ENCODE measurements around the gene JAGN1.

Gene JAGN1

GRCh38 chr3:9906480-9906879 lies 16.1 kb downstream of the JAGN1 start:
- no peak overlapping the region for H3K27ac ChIP-seq (ENCODE audit: low read depth in 2 of 2, low read length in 2 of 2)
- H3K9me3 ChIP-seq (ENCODE audit: control insufficient read depth in 2 of 2, low read length in 2 of 2), result no peaks in the 10 kb centered on the region
- H3K4me1 ChIP-seq (ENCODE audit: control insufficient read depth in 2 of 2, insufficient read depth in 2 of 2, low read length in 2 of 2), result peaks cover 15 to 23% of the 10 kb centered on the region in 2 donors
- peaks cover 25 to 37% of the 10 kb centered on the region in 2 donors for H3K36me3 ChIP-seq (ENCODE audit: control insufficient read depth in 2 of 2, insufficient read depth in 2 of 2, low read length in 2 of 2)
- no peaks in the 10 kb centered on the region for H3K27me3 ChIP-seq (ENCODE audit: control insufficient read depth in 2 of 2, insufficient read depth in 2 of 2, low read length in 2 of 2)
- no peak overlapping the region for H3K4me3 ChIP-seq (ENCODE audit: low read length in 2 of 2)
- no peak overlapping the region for H3K9ac ChIP-seq (ENCODE audit: low read depth in 1 of 2, low read length in 2 of 2)

- no peak overlapping the region for H3K27ac ChIP-seq (ENCODE audit: low read depth in 2 of 2, low read length in 2 of 2)
- no peak overlapping the region for H3K9ac ChIP-seq (ENCODE audit: low read depth in 1 of 2, low read length in 2 of 2)
- H3K36me3 ChIP-seq (ENCODE audit: control insufficient read depth in 2 of 2, insufficient read depth in 2 of 2, low read length in 2 of 2), result peaks cover 36 to 44% of the 10 kb centered on the region in 2 donors
- H3K9me3 ChIP-seq (ENCODE audit: control insufficient read depth in 2 of 2, low read length in 2 of 2), result no peaks in the 10 kb centered on the region
- H3K27me3 ChIP-seq (ENCODE audit: control insufficient read depth in 2 of 2, insufficient read depth in 2 of 2, low read length in 2 of 2), result no peaks in the 10 kb centered on the region
- peaks cover 4 to 8% of the 10 kb centered on the region in 2 donors for H3K4me1 ChIP-seq (ENCODE audit: control insufficient read depth in 2 of 2, insufficient read depth in 2 of 2, low read length in 2 of 2)
- no peak overlapping the region for H3K4me3 ChIP-seq (ENCODE audit: low read length in 2 of 2)
Observed at GRCh38 chr3:9908286-9908685, 17.9 kb downstream of the JAGN1 start.

- H3K9me3 ChIP-seq (ENCODE audit: control insufficient read depth in 2 of 2, low read length in 2 of 2), result no peaks in the 10 kb centered on the region
- peaks cover 36 to 44% of the 10 kb centered on the region in 2 donors for H3K36me3 ChIP-seq (ENCODE audit: control insufficient read depth in 2 of 2, insufficient read depth in 2 of 2, low read length in 2 of 2)
- H3K27ac ChIP-seq (ENCODE audit: low read depth in 2 of 2, low read length in 2 of 2), result no peak overlapping the region
- H3K27me3 ChIP-seq (ENCODE audit: control insufficient read depth in 2 of 2, insufficient read depth in 2 of 2, low read length in 2 of 2), result no peaks in the 10 kb centered on the region
- H3K4me1 ChIP-seq (ENCODE audit: control insufficient read depth in 2 of 2, insufficient read depth in 2 of 2, low read length in 2 of 2), result peaks cover 2 to 9% of the 10 kb centered on the region in 2 donors
- no peak overlapping the region for H3K4me3 ChIP-seq (ENCODE audit: low read length in 2 of 2)
- H3K9ac ChIP-seq (ENCODE audit: low read depth in 1 of 2, low read length in 2 of 2), result no peak overlapping the region
Observed at GRCh38 chr3:9909221-9910013, 19.0 kb downstream of the JAGN1 start.

- Histone ChIP-seq H3K4me3 (ENCODE audit: low read length in 2 of 2) (no peak overlapping the region), H3K9ac (ENCODE audit: low read depth in 1 of 2, low read length in 2 of 2) (no peak overlapping the region), H3K27ac (ENCODE audit: low read depth in 2 of 2, low read length in 2 of 2) (no peak overlapping the region), H3K27me3 (ENCODE audit: control insufficient read depth in 2 of 2, insufficient read depth in 2 of 2, low read length in 2 of 2) (no peaks in the 10 kb centered on the region), H3K36me3 (ENCODE audit: control insufficient read depth in 2 of 2, insufficient read depth in 2 of 2, low read length in 2 of 2) (peaks cover 29 to 37% of the 10 kb centered on the region in 2 donors), H3K4me1 (ENCODE audit: control insufficient read depth in 2 of 2, insufficient read depth in 2 of 2, low read length in 2 of 2) (peaks cover 23 to 25% of the 10 kb centered on the region in 2 donors), H3K9me3 (ENCODE audit: control insufficient read depth in 2 of 2, low read length in 2 of 2) (no peaks in the 10 kb centered on the region)
Observed at GRCh38 chr3:9911863-9912262, 21.5 kb downstream of the JAGN1 start.

GRCh38 chr3:9912294-9912935 lies 22.0 kb downstream of the JAGN1 start:
- no peaks in the 10 kb centered on the region for H3K27me3 ChIP-seq (ENCODE audit: control insufficient read depth in 2 of 2, insufficient read depth in 2 of 2, low read length in 2 of 2)
- H3K9me3 ChIP-seq (ENCODE audit: control insufficient read depth in 2 of 2, low read length in 2 of 2), result no peaks in the 10 kb centered on the region
- H3K36me3 ChIP-seq (ENCODE audit: control insufficient read depth in 2 of 2, insufficient read depth in 2 of 2, low read length in 2 of 2), result peaks cover 27 to 33% of the 10 kb centered on the region in 2 donors
- peaks cover 27 to 28% of the 10 kb centered on the region in 2 donors for H3K4me1 ChIP-seq (ENCODE audit: control insufficient read depth in 2 of 2, insufficient read depth in 2 of 2, low read length in 2 of 2)
- H3K9ac ChIP-seq (ENCODE audit: low read depth in 1 of 2, low read length in 2 of 2), result no peak overlapping the region
- H3K4me3 ChIP-seq (ENCODE audit: low read length in 2 of 2), result no peak overlapping the region
- no peak overlapping the region for H3K27ac ChIP-seq (ENCODE audit: low read depth in 2 of 2, low read length in 2 of 2)

- Histone ChIP-seq H3K4me1 (ENCODE audit: control insufficient read depth in 2 of 2, insufficient read depth in 2 of 2, low read length in 2 of 2) (peaks cover 33 to 35% of the 10 kb centered on the region in 2 donors), H3K9ac (ENCODE audit: low read depth in 1 of 2, low read length in 2 of 2) (peak overlapping the region in 1 of 2 donors; percentile 10), H3K36me3 (ENCODE audit: control insufficient read depth in 2 of 2, insufficient read depth in 2 of 2, low read length in 2 of 2) (peaks cover 16 to 21% of the 10 kb centered on the region in 2 donors), H3K27me3 (ENCODE audit: control insufficient read depth in 2 of 2, insufficient read depth in 2 of 2, low read length in 2 of 2) (no peaks in the 10 kb centered on the region), H3K9me3 (ENCODE audit: control insufficient read depth in 2 of 2, low read length in 2 of 2) (no peaks in the 10 kb centered on the region), H3K4me3 (ENCODE audit: low read length in 2 of 2) (no peak overlapping the region), H3K27ac (ENCODE audit: low read depth in 2 of 2, low read length in 2 of 2) (no peak overlapping the region)
Observed at GRCh38 chr3:9913601-9914000, 23.2 kb downstream of the JAGN1 start.

- no peak overlapping the region for H3K27ac ChIP-seq (ENCODE audit: low read depth in 2 of 2, low read length in 2 of 2)
- peak overlapping the region; percentile 10 to 77 for H3K9ac ChIP-seq (ENCODE audit: low read depth in 1 of 2, low read length in 2 of 2)
- H3K9me3 ChIP-seq (ENCODE audit: control insufficient read depth in 2 of 2, low read length in 2 of 2), result no peaks in the 10 kb centered on the region
- peaks cover 33 to 35% of the 10 kb centered on the region in 2 donors for H3K4me1 ChIP-seq (ENCODE audit: control insufficient read depth in 2 of 2, insufficient read depth in 2 of 2, low read length in 2 of 2)
- H3K4me3 ChIP-seq (ENCODE audit: low read length in 2 of 2), result no peak overlapping the region
- H3K36me3 ChIP-seq (ENCODE audit: control insufficient read depth in 2 of 2, insufficient read depth in 2 of 2, low read length in 2 of 2), result peaks cover 13 to 17% of the 10 kb centered on the region in 2 donors
- H3K27me3 ChIP-seq (ENCODE audit: control insufficient read depth in 2 of 2, insufficient read depth in 2 of 2, low read length in 2 of 2), result no peaks in the 10 kb centered on the region
Observed at GRCh38 chr3:9914011-9914410, 23.6 kb downstream of the JAGN1 start.

- peak overlapping the region; percentile 86 to 93 for H3K27ac ChIP-seq (ENCODE audit: low read depth in 2 of 2, low read length in 2 of 2)
- H3K36me3 ChIP-seq (ENCODE audit: control insufficient read depth in 2 of 2, insufficient read depth in 2 of 2, low read length in 2 of 2), result peaks cover 13 to 15% of the 10 kb centered on the region in 2 donors
- H3K27me3 ChIP-seq (ENCODE audit: control insufficient read depth in 2 of 2, insufficient read depth in 2 of 2, low read length in 2 of 2), result no peaks in the 10 kb centered on the region
- H3K9me3 ChIP-seq (ENCODE audit: control insufficient read depth in 2 of 2, low read length in 2 of 2), result no peaks in the 10 kb centered on the region
- peak overlapping the region; percentile 44 to 73 for H3K4me3 ChIP-seq (ENCODE audit: low read length in 2 of 2)
- peaks cover 33 to 35% of the 10 kb centered on the region in 2 donors for H3K4me1 ChIP-seq (ENCODE audit: control insufficient read depth in 2 of 2, insufficient read depth in 2 of 2, low read length in 2 of 2)
- H3K9ac ChIP-seq (ENCODE audit: low read depth in 1 of 2, low read length in 2 of 2), result peak overlapping the region; percentile 32 to 77
Observed at GRCh38 chr3:9914559-9915253, 24.3 kb downstream of the JAGN1 start.

GRCh38 chr3:9915254-9916141 lies 25.1 kb downstream of the JAGN1 start:
- Histone ChIP-seq H3K36me3 (ENCODE audit: control insufficient read depth in 2 of 2, insufficient read depth in 2 of 2, low read length in 2 of 2) (peaks cover 13 to 15% of the 10 kb centered on the region in 2 donors), H3K9me3 (ENCODE audit: control insufficient read depth in 2 of 2, low read length in 2 of 2) (no peaks in the 10 kb centered on the region), H3K4me1 (ENCODE audit: control insufficient read depth in 2 of 2, insufficient read depth in 2 of 2, low read length in 2 of 2) (peaks cover 33 to 35% of the 10 kb centered on the region in 2 donors), H3K27ac (ENCODE audit: low read depth in 2 of 2, low read length in 2 of 2) (peak overlapping the region; percentile 86 to 93), H3K9ac (ENCODE audit: low read depth in 1 of 2, low read length in 2 of 2) (peak overlapping the region; percentile 65 to 77), H3K27me3 (ENCODE audit: control insufficient read depth in 2 of 2, insufficient read depth in 2 of 2, low read length in 2 of 2) (no peaks in the 10 kb centered on the region), H3K4me3 (ENCODE audit: low read length in 2 of 2) (peak overlapping the region; percentile 72 to 73)
